Esophagus squamous epithelium (tissue), 5 donors: ENCODE measurements around the gene RAB19. TPM values are rescaled to one million over a fixed set of nuclear protein-coding genes. Genes with fewer than 3 reads are reported as not detected.
A peak's percentile ranks its signal among the peaks of the same experiment; 100 is the strongest.

Experiments used
- DNase-seq: peaks from one replicate; lab custom pipeline; 2025; lab: John Stamatoyannopoulos, UW
- H3K27ac ChIP-seq, 4 donors: fragments of 200-600 bp; sonication (generic); one replicate each; pipeline ENCODE4 v1.5.1; 2016 to 2019; ENCODE audit warnings: mild to moderate bottlenecking in 1 of 4
- H3K27me3 ChIP-seq, 4 donors: fragments of 200-600 bp; sonication (generic); 1 replicate in 3 of 4; 2 replicates in 1 of 4; pipeline versions ENCODE4 v1.5.1 to v1.6.0; 2017 to 2021; ENCODE audit warnings: antibody characterized with exemption in 1 of 4
- H3K36me3 ChIP-seq, 3 donors: fragments of 200-600 bp; sonication (generic); one replicate each; pipeline ENCODE4 v1.5.1; 2016 to 2019
- H3K4me1 ChIP-seq, 3 donors: fragments of 200-600 bp; sonication (generic); one replicate each; pipeline ENCODE4 v1.5.1; 2017 to 2019
- H3K4me3 ChIP-seq, 4 donors: fragments of 200-600 bp; sonication (generic); 1 replicate in 3 of 4; 2 replicates in 1 of 4; pipeline ENCODE4 v1.5.1; 2016 to 2019; ENCODE audit warnings: mild to moderate bottlenecking in 2 of 4, moderate library complexity in 1 of 4
- H3K9me3 ChIP-seq, 3 donors: fragments of 200-600 bp; sonication (generic); one replicate each; pipeline ENCODE4 v1.5.1; 2016 to 2019
- CTCF ChIP-seq, 6 experiments: fragments of 450-650 bp in 4 of 6; fragments of 200-600 bp in 2 of 6; sonication (generic) in 2 of 6; IDR thresholded peaks; one replicate each; pipeline ENCODE4 v1.5.1; 2016 to 2019; ENCODE audit warnings: antibody characterized with exemption in 6 of 6, mild to moderate bottlenecking in 4 of 6, moderate library complexity in 4 of 6
- POLR2A ChIP-seq, 4 donors: fragments of 450-650 bp; IDR thresholded peaks; one replicate each; pipeline ENCODE4 v1.6.1; 2017; ENCODE audit warnings: antibody characterized with exemption in 4 of 4, mild to moderate bottlenecking in 4 of 4, moderate library complexity in 3 of 4
- WGBS, 2 donors: methylation state at CpG; one replicate each; pipeline ENCODE4 v1.1.5; 2018; 5-methylcytosine and 5-hydroxymethylcytosine counted together
- intact Hi-C: fragments of 100-400 bp; cut with DNase I; formaldehyde crosslinking; loops from one replicate; pipeline ENCODE4 v1.15.0; 2022
- total RNA-seq, 4 donors: library from RNA; depleted of rRNA; stranded (reverse); fragments of >200 nt; gene quantifications; one replicate each; pipeline ENCODE4 v1.1.0, GENCODE V29; 2016
- donor health status: DM: yes; HTN: yes; CAD: no.

The RAB19 gene, protein sequence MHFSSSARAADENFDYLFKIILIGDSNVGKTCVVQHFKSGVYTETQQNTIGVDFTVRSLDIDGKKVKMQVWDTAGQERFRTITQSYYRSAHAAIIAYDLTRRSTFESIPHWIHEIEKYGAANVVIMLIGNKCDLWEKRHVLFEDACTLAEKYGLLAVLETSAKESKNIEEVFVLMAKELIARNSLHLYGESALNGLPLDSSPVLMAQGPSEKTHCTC
- total RNA-seq, result under 1 TPM in 2 of 4 donors, not detected in 2; 0.57 to 0.68 TPM

DNA sequence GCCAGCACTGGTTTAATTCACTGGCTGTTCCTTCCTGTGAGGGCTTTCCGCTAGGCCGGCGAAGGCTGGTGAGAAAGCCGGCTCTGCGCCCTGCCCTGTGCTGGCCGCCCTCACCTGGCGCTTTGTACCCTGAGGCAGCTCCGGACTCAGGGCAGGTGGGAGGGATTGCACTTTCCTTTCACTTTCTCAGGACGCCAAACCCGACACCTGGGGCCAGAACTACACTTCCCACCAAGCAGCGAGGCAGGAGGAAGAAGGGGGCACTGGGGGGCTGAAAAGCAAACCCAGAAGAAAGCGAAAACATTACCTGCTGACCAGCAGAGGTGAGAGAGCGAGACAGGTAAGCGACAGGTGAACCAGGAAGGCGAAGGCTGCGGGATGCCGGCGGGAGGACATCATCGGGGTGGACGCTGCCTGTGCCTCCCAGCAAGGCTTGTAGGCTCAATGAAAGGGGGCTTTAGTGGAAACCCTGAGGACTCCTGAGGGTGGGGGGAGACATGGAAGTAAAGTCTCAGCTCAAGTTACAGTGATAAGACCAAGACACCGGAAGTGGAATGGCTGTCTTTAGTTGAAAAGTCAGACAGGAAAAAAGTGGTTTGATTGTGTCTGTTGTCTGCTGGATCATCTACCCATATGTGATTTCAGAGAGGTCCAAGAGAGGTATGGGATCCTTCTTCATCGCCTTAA lies at the start of gene RAB19:
TSS of gene RAB19 (plus strand) at position 181 of the 687 bp plus-strand sequence. CDS start 3,589 bp downstream, outside the sequence.
- DNase-seq, result no peak
- H3K27ac ChIP-seq, result peak within 1 kb of the TSS; percentile 21 to 48 (median 30)
- intact Hi-C loops, result no loop called here

DNA sequence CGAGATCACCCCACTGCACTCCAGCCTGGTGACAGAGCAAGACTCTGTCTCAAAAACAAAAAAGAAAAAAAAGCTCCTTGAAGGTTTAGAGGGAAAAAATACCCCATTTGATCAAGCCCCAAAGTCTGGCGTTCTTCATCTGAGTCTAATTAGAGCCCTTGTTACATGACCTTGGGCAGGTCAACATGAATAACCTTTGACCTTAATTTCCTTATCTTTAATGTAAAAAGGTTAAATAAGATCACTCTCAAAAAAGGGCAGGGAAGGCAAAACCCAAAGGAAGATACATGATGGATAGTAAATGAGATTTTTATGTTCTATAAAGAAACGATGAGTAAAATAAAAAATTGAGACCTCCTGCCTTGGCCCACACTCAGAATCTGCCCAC lies 45.8 kb upstream of the RAB19 start:
- WGBS, 2 donors, result 94 to 95% methylated on average over 3 of the region's 3 CpGs
- Histone ChIP-seq H3K27me3 (no peaks in the 10 kb centered on the region), H3K27ac (no peak overlapping the region), H3K9me3 (no peaks in the 10 kb centered on the region), H3K36me3 (peaks cover 0 to 64% (median 10%) of the 10 kb centered on the region in 3 donors), H3K4me3 (no peak overlapping the region), H3K4me1 (no peaks in the 10 kb centered on the region)
- TF ChIP-seq CTCF (IDR thresholded peaks at IDR 0.05) (no peak), POLR2A (IDR thresholded peaks at IDR 0.05) (no peak)
- no peak for DNase-seq
- intact Hi-C loops, result no loop called here

More for the DNA sequence above, at the start of gene RAB19:
- Histone ChIP-seq H3K4me3 (peak within 1 kb of the TSS; percentile 40 to 68 (median 51)), H3K36me3 (no peaks in the 10 kb centered on the region), H3K9me3 (no peaks in the 10 kb centered on the region), H3K27me3 (peaks cover 0 to 6% (median 0%) of the 10 kb centered on the region in 4 donors), H3K4me1 (peaks cover 0 to 14% (median 0%) of the 10 kb centered on the region in 3 donors)
- 5 to 13% methylated on average over 17 to 21 of the region's 22 CpGs for WGBS, 2 donors
- TF ChIP-seq CTCF (IDR thresholded peaks at IDR 0.05) (no peak), POLR2A (IDR thresholded peaks at IDR 0.05) (no peak)

DNA sequence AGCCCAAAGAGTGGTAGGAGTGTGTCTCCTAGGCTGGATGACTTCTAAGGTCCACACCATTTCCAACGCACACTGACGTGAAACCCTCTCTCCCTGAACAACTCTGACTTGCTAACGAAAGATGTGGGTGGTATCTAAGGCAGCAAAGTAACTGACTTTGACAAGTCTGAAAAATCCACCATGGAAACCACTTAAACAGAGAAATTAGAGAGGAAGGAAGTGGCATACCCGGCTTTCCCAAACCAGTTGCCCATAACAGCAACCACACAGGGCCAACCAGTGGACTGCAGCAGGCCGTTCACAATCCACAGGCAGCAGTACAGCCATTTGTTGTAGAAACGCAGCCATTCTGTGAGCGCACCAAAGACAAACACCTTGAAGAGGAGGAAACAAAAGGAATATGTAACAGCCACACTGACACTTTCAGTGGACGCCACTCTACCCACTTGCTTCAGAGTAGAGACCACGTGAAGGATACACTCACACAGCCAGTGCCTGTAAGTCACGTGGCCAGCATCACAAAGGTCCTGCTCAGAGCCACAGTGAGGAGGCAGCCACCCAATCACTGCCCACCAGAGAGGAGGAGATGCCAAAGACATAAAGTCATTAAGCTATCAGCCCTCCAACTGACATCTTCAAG lies 45.3 kb upstream of the RAB19 start:
- no peak for DNase-seq
- intact Hi-C loops, result no loop called here
- Histone ChIP-seq H3K9me3 (no peaks in the 10 kb centered on the region), H3K27ac (no peak overlapping the region), H3K4me3 (no peak overlapping the region), H3K27me3 (no peaks in the 10 kb centered on the region), H3K4me1 (no peaks in the 10 kb centered on the region), H3K36me3 (peaks cover 0 to 58% (median 10%) of the 10 kb centered on the region in 3 donors)
- 83 to 88% methylated on average over 9 to 10 of the region's 10 CpGs for WGBS, 2 donors
- TF ChIP-seq POLR2A (IDR thresholded peaks at IDR 0.05) (no peak), CTCF (IDR thresholded peaks at IDR 0.05) (no peak)

DNA sequence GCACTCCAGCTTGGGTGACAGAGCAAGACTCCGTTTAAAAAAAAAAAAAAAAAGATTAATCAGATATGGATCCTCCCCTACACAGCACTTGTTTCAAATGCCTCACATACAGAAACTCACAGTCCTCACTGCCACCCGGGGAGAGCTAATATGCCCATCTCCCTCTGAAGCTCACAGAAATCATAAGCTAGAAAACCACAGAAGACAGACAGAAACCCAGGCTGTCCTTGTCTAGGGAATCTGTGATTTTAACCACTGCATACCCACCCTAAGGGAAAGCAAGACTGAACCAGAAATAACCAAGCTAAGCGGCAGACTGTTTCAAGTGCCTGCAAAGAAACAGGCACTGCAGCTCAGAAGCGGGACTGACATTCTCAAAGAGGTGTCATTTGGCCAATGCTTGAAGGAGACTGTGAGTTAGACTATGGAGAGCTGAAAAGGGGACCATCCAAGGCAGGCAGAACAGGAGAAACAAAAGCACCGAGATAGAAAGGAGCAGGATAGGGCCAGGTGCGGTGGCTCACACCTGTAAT lies 43.1 kb upstream of the RAB19 start:
- no peak overlapping the region for H3K4me3 ChIP-seq
- no peaks in the 10 kb centered on the region for H3K27me3 ChIP-seq
- TF ChIP-seq CTCF (IDR thresholded peaks at IDR 0.05), result no peak
- TF ChIP-seq POLR2A (IDR thresholded peaks at IDR 0.05), result no peak
- H3K4me1 ChIP-seq, result peaks cover 0 to 7% (median 0%) of the 10 kb centered on the region in 3 donors
- no peak for DNase-seq
- intact Hi-C loops, result no loop called here
- 79 to 87% methylated on average over 5 of the region's 6 CpGs for WGBS, 2 donors
- H3K36me3 ChIP-seq, result peaks cover 0 to 43% (median under 1%) of the 10 kb centered on the region in 3 donors
- H3K27ac ChIP-seq, result no peak overlapping the region
- H3K9me3 ChIP-seq, result no peaks in the 10 kb centered on the region
